ENCODE data around the gene PTPRK.

Gene PTPRK

GRCh38 chr6:128554302-128554701 lies 33.9 kb upstream of the PTPRK start:
- no peak for FAIRE-seq
- no peak for DNase-seq (ENCODE audit: insufficient read length, low spot score)
- TF ChIP-seq CTCF (IDR thresholded peaks at IDR 0.05; ENCODE audit: insufficient read depth, missing control alignments): peak; percentile 8

GRCh38 chr6:128541261-128541660 lies 20.9 kb upstream of the PTPRK start:
- FAIRE-seq: no peak
- no peak for TF ChIP-seq CTCF (IDR thresholded peaks at IDR 0.05; ENCODE audit: insufficient read depth, missing control alignments)
- no peak for DNase-seq (ENCODE audit: insufficient read length, low spot score)

GRCh38 chr6:128538763-128539162 lies 18.4 kb upstream of the PTPRK start:
- FAIRE-seq (no peak), DNase-seq (ENCODE audit: insufficient read length, low spot score) (no peak)
- TF ChIP-seq CTCF (IDR thresholded peaks at IDR 0.05; ENCODE audit: insufficient read depth, missing control alignments): no peak

GRCh38 chr6:128532827-128533226 lies 12.4 kb upstream of the PTPRK start:
- no peak for DNase-seq (ENCODE audit: insufficient read length, low spot score)
- no peak for FAIRE-seq
- TF ChIP-seq CTCF (IDR thresholded peaks at IDR 0.05; ENCODE audit: insufficient read depth, missing control alignments): no peak

- FAIRE-seq: no peak
- DNase-seq (ENCODE audit: insufficient read length, low spot score): no peak
- TF ChIP-seq CTCF (IDR thresholded peaks at IDR 0.05; ENCODE audit: insufficient read depth, missing control alignments): no peak
Measured at GRCh38 chr6:128532136-128532535, 11.7 kb upstream of the PTPRK start.

- TF ChIP-seq CTCF (IDR thresholded peaks at IDR 0.05; ENCODE audit: insufficient read depth, missing control alignments): no peak
- DNase-seq (ENCODE audit: insufficient read length, low spot score) (no peak), FAIRE-seq (no peak)
Measured at GRCh38 chr6:128531696-128532095, 11.3 kb upstream of the PTPRK start.

- TF ChIP-seq CTCF (IDR thresholded peaks at IDR 0.05; ENCODE audit: insufficient read depth, missing control alignments): no peak
- FAIRE-seq (no peak), DNase-seq (ENCODE audit: insufficient read length, low spot score) (no peak)
Measured at GRCh38 chr6:128528241-128528640, 7.8 kb upstream of the PTPRK start.
